ENCODE data around the gene CKS1B.
A peak's percentile ranks its signal among the peaks of the same experiment; 100 is the strongest.

CKS1B gene

DNA sequence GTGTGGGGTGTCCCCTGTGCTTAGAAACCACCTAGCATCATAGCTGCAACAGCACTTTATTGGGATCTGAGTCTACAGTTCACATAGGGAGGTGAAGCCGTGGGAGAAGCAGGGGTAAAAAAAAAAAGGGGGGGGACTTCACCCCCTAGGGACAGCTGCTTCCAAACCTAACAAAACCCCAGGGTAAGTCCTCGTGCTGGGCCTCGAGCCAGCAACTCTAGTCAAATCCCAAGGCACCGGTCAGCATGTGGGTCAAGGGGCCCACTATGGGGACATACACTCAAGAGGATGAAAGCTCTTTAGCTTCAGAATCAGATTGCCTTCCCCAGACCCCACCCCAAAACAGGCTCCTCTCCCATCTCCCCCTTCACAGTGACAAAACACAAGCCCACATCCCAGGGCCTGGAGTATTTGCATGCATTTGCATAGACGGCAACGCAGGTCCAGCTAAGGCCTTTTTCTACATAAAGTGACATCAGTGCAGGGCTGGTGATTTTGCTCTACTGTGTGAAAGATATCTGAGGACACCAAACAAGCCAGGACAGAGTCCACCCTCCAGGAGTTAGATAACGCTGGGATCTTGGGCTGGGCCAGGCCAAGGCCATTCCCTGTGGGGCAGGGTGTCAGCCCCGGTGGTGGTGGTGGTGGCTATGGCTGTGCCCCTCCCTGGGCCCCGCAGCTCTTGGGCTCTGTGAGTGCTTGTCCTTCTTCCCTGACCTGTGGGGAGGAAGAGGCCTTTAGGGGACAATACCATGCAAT lies 29.9 kb upstream of the CKS1B start:
- Histone ChIP-seq H3K4me2 (ENCODE audit: low read length) (peak overlapping the region; percentile 85), H3K9ac (ENCODE audit: low read length) (no peak overlapping the region), H3K27me3 (ENCODE audit: low read depth, low read length) (no peaks in the 10 kb centered on the region), H2AFZ (ENCODE audit: low read depth, low read length) (no peak overlapping the region), H3K79me2 (ENCODE audit: low read length) (no peaks in the 10 kb centered on the region), H3K36me3 (replicated peaks; ENCODE audit: low read depth, low read length) (no peaks in the 10 kb centered on the region), H3K4me3 (ENCODE audit: low read length) (no peak overlapping the region), H3K9me3 (ENCODE audit: insufficient read depth, low read length) (no peaks in the 10 kb centered on the region), H3K4me1 (ENCODE audit: low read length) (peaks cover 55% of the 10 kb centered on the region), H4K20me1 (ENCODE audit: insufficient read depth, low read length) (no peaks in the 10 kb centered on the region), H3K27ac (ENCODE audit: low read length) (no peak overlapping the region)
- TF ChIP-seq, protein P1, sequence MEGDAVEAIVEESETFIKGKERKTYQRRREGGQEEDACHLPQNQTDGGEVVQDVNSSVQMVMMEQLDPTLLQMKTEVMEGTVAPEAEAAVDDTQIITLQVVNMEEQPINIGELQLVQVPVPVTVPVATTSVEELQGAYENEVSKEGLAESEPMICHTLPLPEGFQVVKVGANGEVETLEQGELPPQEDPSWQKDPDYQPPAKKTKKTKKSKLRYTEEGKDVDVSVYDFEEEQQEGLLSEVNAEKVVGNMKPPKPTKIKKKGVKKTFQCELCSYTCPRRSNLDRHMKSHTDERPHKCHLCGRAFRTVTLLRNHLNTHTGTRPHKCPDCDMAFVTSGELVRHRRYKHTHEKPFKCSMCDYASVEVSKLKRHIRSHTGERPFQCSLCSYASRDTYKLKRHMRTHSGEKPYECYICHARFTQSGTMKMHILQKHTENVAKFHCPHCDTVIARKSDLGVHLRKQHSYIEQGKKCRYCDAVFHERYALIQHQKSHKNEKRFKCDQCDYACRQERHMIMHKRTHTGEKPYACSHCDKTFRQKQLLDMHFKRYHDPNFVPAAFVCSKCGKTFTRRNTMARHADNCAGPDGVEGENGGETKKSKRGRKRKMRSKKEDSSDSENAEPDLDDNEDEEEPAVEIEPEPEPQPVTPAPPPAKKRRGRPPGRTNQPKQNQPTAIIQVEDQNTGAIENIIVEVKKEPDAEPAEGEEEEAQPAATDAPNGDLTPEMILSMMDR (IDR thresholded peaks at IDR 0.05; ENCODE audit: low read depth, low read length): no peak
- no peak for TF ChIP-seq EZH2phosphoT487 (IDR thresholded peaks at IDR 0.05; ENCODE audit: low read depth)

DNA sequence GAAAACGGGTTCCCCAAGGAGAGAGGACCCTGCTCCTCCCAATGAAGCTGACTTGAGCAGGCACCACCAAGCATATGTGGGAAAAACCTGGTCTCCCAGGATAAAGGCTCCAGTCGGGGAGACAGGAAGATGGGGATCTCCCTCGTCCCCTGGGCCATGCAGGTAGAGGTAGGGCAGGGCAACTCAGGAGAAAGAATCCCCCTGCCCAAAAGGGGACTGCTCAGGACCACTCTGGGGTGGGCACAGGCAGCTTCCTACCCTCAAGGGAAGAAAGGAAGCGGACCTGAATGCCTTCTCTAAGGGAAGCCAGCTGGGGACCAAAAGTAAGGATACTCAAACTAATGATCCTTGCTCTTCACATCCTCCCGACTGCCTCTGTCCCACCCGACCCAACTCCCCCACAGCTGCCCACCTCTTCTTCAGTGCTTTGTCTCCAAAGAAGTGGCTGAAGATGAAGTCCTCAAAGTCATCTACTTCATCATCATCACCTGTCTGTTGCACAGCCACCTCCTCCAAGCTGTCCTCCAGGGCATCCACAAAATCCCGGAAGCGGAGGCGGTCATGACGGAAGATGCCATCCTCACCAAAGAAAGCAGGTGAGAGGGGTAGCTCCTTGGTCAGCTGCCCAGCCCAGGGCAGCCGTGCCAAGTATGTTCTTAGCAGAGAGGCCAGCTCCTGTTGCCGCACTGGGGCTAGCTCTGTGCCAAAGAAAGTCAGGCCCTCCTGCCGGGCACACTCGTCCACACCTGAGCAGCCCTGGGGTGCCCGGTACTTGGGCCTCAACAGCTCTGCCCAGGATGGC lies 29.1 kb upstream of the CKS1B start:
- no peak for TF ChIP-seq EZH2phosphoT487 (IDR thresholded peaks at IDR 0.05; ENCODE audit: low read depth)
- TF ChIP-seq, protein P1 (IDR thresholded peaks at IDR 0.05; ENCODE audit: low read depth, low read length): no peak
- H4K20me1 ChIP-seq (ENCODE audit: insufficient read depth, low read length): no peaks in the 10 kb centered on the region
- no peak overlapping the region for H2AFZ ChIP-seq (ENCODE audit: low read depth, low read length)
- no peaks in the 10 kb centered on the region for H3K79me2 ChIP-seq (ENCODE audit: low read length)
- no peaks in the 10 kb centered on the region for H3K27me3 ChIP-seq (ENCODE audit: low read depth, low read length)
- peaks cover 50% of the 10 kb centered on the region for H3K4me1 ChIP-seq (ENCODE audit: low read length)
- H3K4me3 ChIP-seq (ENCODE audit: low read length): no peak overlapping the region
- H3K9ac ChIP-seq (ENCODE audit: low read length): no peak overlapping the region
- H3K9me3 ChIP-seq (ENCODE audit: insufficient read depth, low read length): no peaks in the 10 kb centered on the region
- H3K27ac ChIP-seq (ENCODE audit: low read length): no peak overlapping the region
- H3K36me3 ChIP-seq (replicated peaks; ENCODE audit: low read depth, low read length): no peaks in the 10 kb centered on the region
- H3K4me2 ChIP-seq (ENCODE audit: low read length): no peak overlapping the region

DNA sequence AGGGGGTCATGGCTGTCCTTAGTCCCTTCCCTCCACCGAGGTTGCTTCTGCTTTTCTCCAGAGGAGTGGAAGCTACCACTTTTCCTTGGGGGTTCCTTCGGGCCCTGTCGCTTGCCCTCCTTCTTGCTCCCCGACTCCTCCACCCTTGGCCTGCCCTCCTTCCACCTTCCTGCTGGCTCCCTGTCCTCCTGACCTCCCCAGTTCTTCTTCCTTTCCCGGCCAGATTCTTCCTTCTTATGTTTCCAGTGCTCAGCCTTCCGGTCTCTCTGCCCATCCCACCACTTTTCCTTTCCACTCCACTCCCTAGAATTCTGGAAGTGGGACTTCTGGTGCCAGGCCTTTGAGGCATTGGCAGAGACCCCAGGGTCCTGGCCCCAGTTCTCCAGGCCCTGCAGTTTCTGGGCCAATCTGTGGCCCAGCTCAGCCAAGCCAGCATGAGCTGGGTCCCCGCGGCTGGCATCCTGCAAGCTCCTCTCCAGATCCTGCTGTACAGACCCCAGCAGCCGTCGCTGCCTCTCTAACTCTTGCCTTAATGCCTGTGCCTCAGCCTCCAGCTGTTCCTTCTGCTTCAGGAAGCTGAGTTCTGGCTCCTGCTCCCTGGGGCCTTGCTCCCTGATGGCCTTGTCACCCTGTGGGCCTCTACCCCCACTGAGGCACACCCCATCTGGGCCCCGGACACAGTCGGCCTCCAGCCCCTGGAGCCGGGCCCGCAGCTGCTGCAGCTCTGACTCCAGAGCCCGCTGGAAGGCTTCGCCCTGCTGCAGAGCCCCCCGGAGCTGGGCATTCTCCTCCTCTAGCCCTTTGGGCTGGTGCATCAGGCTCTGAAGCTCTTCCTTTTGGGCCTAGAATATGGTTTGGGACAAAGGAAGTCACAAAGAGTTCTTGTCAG lies 28.3 kb upstream of the CKS1B start:
- Histone ChIP-seq H3K4me1 (ENCODE audit: low read length) (peaks cover 42% of the 10 kb centered on the region), H3K36me3 (replicated peaks; ENCODE audit: low read depth, low read length) (no peaks in the 10 kb centered on the region), H2AFZ (ENCODE audit: low read depth, low read length) (no peak overlapping the region), H3K4me3 (ENCODE audit: low read length) (no peak overlapping the region), H4K20me1 (ENCODE audit: insufficient read depth, low read length) (no peaks in the 10 kb centered on the region), H3K79me2 (ENCODE audit: low read length) (no peaks in the 10 kb centered on the region), H3K9me3 (ENCODE audit: insufficient read depth, low read length) (no peaks in the 10 kb centered on the region), H3K4me2 (ENCODE audit: low read length) (no peak overlapping the region), H3K27ac (ENCODE audit: low read length) (no peak overlapping the region), H3K27me3 (ENCODE audit: low read depth, low read length) (no peaks in the 10 kb centered on the region), H3K9ac (ENCODE audit: low read length) (no peak overlapping the region)
- TF ChIP-seq EZH2phosphoT487 (IDR thresholded peaks at IDR 0.05; ENCODE audit: low read depth): no peak

DNA sequence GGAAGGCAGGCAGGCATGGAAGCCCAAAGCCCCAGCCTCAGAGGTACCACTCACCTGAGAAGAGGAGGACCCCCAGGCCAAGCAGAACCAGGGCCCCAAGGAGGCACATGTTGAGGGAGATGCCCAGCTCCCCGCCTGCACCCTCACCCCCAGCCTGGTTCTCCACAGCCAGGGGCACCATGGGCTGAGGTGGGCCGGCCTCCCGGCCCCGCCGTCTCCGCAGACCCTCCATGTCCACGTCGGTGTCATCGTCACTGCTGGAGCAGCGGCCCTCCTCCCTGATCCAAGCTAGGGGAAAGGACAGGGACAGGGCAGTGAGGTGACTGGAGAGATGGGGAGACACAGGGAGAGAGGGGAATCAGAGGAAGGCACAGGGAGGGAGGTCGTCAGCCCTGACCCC lies 26.4 kb upstream of the CKS1B start:
- Histone ChIP-seq H3K9ac (ENCODE audit: low read length) (no peak overlapping the region), H3K36me3 (replicated peaks; ENCODE audit: low read depth, low read length) (no peaks in the 10 kb centered on the region), H3K27ac (ENCODE audit: low read length) (no peak overlapping the region), H3K4me1 (ENCODE audit: low read length) (peaks cover 23% of the 10 kb centered on the region), H3K27me3 (ENCODE audit: low read depth, low read length) (no peaks in the 10 kb centered on the region), H3K9me3 (ENCODE audit: insufficient read depth, low read length) (no peaks in the 10 kb centered on the region), H3K79me2 (ENCODE audit: low read length) (no peaks in the 10 kb centered on the region), H3K4me2 (ENCODE audit: low read length) (no peak overlapping the region), H2AFZ (ENCODE audit: low read depth, low read length) (no peak overlapping the region), H3K4me3 (ENCODE audit: low read length) (no peak overlapping the region), H4K20me1 (ENCODE audit: insufficient read depth, low read length) (no peaks in the 10 kb centered on the region)
- TF ChIP-seq EZH2phosphoT487 (IDR thresholded peaks at IDR 0.05; ENCODE audit: low read depth): no peak
- TF ChIP-seq, protein P1 (IDR thresholded peaks at IDR 0.05; ENCODE audit: low read depth, low read length): no peak
